ENCODE data around the gene TRMT1.

Gene TRMT1

DNA sequence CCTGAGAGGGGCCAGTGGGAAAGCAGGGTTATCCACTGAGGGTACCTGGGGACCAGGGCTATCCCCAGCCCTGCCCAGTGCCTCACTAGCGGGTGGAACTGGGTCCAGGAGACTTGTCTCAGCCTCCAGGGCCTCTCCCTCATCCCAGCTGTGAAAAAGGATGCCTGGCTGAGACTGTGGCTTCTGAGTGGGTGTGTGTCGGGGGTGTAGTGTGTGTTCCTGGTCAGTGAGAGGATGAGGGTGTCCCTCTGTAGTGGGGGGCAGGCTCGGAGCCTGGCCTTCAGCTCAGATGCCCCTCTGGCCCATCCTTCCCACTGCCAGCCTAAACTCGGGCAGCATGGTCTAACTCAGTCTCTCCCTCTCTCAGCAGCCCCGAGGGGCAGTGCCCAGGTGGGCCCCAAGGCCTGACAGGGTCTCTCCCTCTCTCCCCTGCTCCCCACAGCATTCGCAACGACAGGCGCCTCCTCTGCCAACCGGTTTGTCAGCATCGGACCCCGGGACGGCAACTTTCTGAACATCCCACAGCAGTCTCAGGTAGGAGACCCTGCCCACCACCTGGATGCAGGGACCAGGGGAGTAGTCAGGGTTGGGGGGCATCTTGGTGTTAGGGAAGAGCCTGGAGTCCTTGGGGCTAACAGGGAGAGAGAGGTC, 26.6 kb downstream of the TRMT1 start:
- no peak for DNase-seq

GRCh38 chr19:13089139-13089856, 27.2 kb downstream of the TRMT1 start:
- no peak for DNase-seq

- no peak for DNase-seq
Measured at GRCh38 chr19:13087795-13088537, 28.6 kb downstream of the TRMT1 start.

DNA sequence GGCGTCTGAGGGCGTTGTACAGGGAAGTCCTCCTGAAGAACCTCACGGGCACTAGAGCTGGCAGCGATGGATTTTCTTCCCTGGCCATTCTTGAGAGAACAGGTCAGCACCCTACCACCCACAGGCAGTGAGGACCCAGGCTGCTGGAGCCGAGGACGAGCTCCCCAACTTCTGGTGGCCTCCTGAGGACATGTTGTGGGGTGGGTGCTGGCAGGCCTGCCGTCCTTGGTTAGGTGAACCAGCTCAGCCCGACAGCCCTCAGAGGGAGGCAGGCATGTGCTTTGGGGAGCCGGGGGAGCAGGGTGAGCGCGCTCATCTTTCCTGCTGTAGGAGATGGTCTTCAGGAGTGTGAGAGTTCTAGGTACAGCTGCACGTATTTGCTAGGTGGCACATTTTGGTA, 29.2 kb downstream of the TRMT1 start:
- DNase-seq: no peak

DNA sequence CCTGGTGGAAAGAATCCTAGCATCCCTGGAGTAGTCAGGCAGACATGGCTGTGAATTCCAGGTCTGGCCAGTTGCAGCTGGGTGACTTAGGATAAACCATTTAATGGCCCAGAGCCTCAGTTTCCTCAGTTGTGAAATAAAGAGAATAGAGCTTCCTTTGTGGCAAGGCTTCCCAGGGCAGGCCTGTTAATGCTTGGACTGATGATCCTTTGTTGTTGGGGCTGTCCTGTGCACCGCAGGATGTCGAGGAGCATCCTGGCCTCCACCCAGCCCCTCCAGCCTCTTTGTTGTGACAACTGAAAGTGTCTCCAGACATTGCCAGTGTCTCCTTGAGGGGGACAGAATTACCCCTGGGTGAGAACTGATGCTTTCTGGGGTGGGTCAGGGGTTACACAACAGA, 30.2 kb downstream of the TRMT1 start:
- no peak for DNase-seq

GRCh38 chr19:13085666-13086065, 30.9 kb downstream of the TRMT1 start:
- no peak for DNase-seq

DNA sequence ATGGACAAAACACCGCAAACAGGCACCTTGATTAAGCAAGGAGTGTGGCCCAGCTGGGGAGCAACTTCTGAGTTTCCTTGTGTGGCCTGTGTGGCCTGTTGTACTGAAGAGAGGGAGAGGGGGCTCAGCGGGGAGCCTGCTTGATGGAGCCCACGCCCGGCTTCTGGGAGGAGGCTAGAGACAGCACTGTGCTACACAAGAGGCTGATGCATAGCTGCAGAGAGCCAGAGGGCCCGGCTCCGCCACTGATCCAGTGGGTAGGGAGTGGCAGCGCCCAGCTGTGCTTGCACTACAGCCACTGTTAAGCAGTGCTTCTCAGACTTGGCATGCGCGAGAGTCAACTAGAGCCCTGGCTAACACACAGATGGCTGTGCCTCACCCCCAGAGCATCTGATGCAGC, 32.9 kb downstream of the TRMT1 start:
- DNase-seq: peak in 1 of 3 experiments; percentile 69

- no peak for DNase-seq
Measured at GRCh38 chr19:13083008-13083404, 33.5 kb downstream of the TRMT1 start.

- peak in 2 of 3 experiments; percentile 43 to 78 for DNase-seq
Measured at GRCh38 chr19:13082192-13083007, 34.1 kb downstream of the TRMT1 start.

DNA sequence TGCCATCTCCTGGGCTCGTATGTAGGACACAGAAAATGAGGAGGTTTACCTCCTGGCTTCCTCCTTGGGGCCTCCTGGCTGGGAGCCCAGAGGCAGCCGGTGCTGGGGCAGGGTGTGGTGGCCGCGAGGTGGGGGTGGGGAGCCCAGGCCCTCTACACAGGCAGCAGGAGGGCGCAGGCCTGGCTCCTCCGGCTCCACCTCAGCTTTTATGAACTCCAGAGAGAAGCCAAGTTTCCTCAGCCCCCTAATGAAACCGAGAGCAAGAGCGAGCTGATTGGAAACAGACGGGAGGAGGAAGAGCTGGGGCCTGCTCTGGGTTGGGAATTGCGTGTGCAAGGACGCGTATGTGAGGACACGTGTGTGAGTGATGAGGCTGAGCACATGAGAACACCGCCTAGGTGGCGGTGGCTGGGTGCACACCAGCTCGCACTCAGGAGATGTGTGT, 37.0 kb downstream of the TRMT1 start:
- DNase-seq: no peak

- no peak for DNase-seq
Measured at GRCh38 chr19:13078897-13079541, 37.5 kb downstream of the TRMT1 start.

DNA sequence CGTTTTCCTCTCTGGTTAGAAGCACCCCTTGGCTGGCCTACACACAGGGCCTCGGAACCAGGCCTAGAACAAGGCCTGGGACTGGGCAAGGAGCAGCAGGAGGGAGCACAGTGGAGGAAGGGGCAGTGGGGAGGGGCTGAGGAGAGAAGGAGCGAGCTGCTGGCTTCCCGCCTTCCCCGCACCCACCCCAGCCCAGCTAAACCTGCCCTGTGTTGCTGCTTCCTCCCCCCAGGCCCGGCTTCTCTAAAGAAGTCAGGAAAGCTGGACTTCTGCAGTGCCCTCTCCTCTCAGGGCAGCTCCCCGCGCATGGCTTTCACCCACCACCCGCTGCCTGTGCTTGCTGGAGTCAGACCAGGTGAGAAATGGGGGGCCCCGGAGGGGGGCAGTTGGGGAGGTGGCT, 38.2 kb downstream of the TRMT1 start:
- DNase-seq: no peak

DNA sequence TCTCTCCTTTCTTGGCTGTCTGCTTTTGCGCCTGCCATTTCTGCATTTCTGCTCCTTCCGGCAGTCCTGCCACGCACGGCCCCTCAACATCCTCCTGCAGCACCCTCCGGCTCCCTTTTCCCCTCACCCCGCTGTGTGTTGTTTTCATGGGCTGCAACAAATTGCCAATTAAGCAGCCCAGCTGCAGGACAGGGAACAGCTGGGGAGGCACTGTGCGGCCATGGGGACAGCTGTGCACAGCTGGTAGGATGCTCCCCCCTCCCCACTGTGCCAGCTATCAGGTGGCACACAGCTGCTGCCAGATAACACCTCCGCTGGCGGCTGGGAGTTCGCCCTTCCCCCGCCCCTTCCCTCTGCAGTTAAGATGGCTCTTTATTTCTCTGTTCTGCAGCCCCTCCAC, 39.3 kb downstream of the TRMT1 start:
- DNase-seq: peak in 1 of 3 experiments; percentile 27

- no peak for DNase-seq
Measured at GRCh38 chr19:13076787-13077186, 39.8 kb downstream of the TRMT1 start.

DNA sequence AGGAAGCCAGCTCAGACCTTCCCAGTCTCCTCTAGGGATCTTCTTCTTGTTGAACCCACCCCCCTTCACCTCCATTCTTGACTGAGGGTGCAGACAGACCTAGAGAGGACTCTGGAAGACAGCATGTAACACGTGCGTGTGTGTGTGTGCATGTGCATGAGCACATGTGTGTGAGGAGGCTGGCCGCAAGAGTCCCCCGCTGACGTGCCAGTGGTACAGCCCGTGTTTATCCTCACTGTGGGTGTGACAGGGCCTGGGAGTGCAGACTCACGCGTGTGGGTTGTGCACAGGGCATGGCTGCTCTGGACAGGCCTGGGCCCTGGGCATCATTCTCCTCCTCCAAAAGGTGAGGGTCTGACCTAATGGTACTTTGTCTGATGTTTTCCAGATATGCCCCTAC, 40.2 kb downstream of the TRMT1 start:
- no peak for DNase-seq

DNA sequence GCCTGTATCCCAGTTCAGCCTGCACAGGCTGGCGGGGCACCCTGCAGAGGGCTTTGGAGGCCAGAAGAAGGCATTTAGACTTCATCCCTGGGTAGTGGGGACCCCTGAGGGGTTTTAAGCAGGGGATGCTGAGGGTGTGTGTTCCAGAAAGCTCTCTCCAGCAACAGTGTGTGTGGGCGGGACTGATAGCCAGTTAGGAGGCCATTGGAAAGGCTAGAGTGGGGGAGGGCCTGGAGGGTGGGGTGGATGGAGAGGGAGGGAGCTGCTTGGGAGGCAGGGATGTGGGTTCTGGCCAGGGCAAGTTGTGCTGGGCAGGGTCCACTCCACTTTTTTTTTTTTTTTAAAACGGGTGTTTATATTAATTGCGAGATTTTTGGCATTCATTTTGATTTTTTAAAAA, 42.2 kb downstream of the TRMT1 start:
- no peak for DNase-seq

- no peak for DNase-seq
Measured at GRCh38 chr19:13073263-13073662, 43.3 kb downstream of the TRMT1 start.

DNA sequence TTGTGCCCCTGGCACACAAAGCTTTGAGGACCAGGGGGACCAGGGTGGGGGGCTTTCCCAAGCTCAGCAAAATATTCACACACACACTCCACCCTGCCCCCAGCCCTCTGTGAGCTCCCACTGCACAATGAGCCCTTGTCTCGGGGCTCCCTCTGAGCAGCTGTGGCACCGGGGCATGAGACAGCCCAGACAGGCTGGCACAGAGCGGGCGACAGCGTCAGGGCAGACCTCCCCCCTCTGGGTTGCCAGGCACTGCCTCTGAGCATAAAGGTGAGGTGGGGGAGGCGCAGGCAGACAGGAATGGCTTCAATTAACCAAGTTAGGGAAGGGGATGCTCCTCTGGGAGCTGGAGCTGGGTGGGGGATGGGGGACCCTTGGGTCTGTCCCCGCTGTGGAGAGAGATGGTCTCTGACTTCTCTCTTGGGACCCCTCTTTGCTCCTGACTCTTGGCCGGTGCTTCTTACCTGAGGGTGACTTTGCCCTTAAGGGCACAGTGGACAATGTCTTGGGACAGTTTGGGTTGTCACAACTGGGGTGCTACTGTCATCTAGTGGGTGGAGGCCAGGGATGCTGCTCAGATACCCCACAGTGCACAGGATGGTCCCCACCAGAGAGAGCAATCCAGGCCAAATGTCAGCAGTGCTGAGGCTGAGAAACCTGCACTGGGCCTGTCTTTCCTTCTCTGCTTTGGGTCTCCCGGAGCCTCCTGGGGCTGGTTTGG, 44.2 kb downstream of the TRMT1 start:
- no peak for DNase-seq

- no peak for DNase-seq
Measured at GRCh38 chr19:13071444-13072187, 44.9 kb downstream of the TRMT1 start.

- no peak for DNase-seq
Measured at GRCh38 chr19:13070425-13071140, 46.0 kb downstream of the TRMT1 start.
